Activated CD4-positive, alpha-beta memory T cell treated with anti-CD3 and anti-CD28 coated beads, Interleukin-2, amount 10 ng/mL, durations not matched to agents 7 days and 5 days (primary cell): ENCODE data around the gene GLRX. TPM values are rescaled to one million over a fixed set of nuclear protein-coding genes. Genes with fewer than 3 reads are reported as not detected.

ENCODE experiments used
- CTCF ChIA-PET: fragments of 350-600 bp; sonication (Branson Sonifier 250); formaldehyde crosslinking; loops from one replicate; lab custom pipeline; 2021; ENCODE audit warnings: antibody characterized with exemption, inconsistent platforms; lab: Charles Lee
- POLR2A ChIA-PET: fragments of 350-600 bp; sonication (Branson Sonifier 250); formaldehyde crosslinking; loops from one replicate; lab custom pipeline; 2021; ENCODE audit warnings: antibody characterized with exemption; lab: Charles Lee
- DNase-seq: peaks from one replicate; pipeline ENCODE4 v3.0.0-alpha.2; 2020
- H3K27ac Mint-ChIP-seq: one replicate; pipeline ENCODE4 v1.8.0; 2021; ENCODE audit warnings: mild to moderate bottlenecking, mixed read lengths
- H3K27me3 Mint-ChIP-seq: one replicate; pipeline ENCODE4 v1.8.0; 2021; ENCODE audit warnings: mixed read lengths
- H3K36me3 Mint-ChIP-seq: one replicate; pipeline ENCODE4 v1.8.0; 2021; ENCODE audit warnings: low read depth, mixed read lengths
- H3K4me1 Mint-ChIP-seq: one replicate; pipeline ENCODE4 v1.8.0; 2021; ENCODE audit warnings: mixed read lengths
- H3K4me3 Mint-ChIP-seq: one replicate; pipeline ENCODE4 v1.8.0; 2021; ENCODE audit warnings: mild to moderate bottlenecking, mixed read lengths
- H3K9me3 Mint-ChIP-seq: one replicate; pipeline ENCODE4 v1.8.0; 2021; ENCODE audit warnings: mixed read lengths
- total RNA-seq, 2 experiments: library from RNA; stranded (reverse); gene quantifications; one replicate each; pipeline ENCODE4 v1.2.3, GENCODE V29; 2021

The GLRX gene
- total RNA-seq, 2 experiments from 2014 or later: 71.6 to 72.5 TPM

DNA sequence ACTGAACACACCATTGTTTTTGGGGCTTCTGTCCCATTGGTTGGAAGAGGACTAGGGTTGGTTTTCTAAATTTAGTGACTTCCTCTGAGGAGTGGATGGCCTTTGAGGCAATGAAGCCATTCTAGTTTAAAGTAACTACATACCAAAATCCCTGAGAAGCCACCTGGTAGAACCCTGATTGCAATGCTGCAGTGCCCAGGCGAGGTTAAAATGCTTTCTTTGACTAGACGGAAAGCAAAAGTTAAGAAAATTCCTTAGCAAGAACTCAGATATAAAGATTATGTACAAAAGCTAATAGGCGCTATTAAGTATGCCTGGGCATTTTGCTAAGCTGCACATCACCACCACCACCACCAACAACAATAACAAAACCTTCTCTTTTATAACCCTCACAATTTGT, 20.6 kb downstream of the GLRX start:
- Mint-ChIP-seq H3K4me1 (peaks cover 2% of the 10 kb centered on the region), H3K9me3 (peaks cover 2% of the 10 kb centered on the region), H3K4me3 (no peak overlapping the region), H3K27me3 (no peaks in the 10 kb centered on the region), H3K27ac (no peak overlapping the region), H3K36me3 (peaks cover 13% of the 10 kb centered on the region)
- POLR2A ChIA-PET: interaction anchor here (0.6 kb wide), 1 partner anchor 17 kb away, joined by 4 read pairs; no protein-coding TSS in a partner anchor
- DNase-seq: no peak
- CTCF ChIA-PET: interaction anchor here (1.2 kb wide), 1 partner anchor 21 kb away, joined by 4 read pairs; no protein-coding TSS in a partner anchor

DNA sequence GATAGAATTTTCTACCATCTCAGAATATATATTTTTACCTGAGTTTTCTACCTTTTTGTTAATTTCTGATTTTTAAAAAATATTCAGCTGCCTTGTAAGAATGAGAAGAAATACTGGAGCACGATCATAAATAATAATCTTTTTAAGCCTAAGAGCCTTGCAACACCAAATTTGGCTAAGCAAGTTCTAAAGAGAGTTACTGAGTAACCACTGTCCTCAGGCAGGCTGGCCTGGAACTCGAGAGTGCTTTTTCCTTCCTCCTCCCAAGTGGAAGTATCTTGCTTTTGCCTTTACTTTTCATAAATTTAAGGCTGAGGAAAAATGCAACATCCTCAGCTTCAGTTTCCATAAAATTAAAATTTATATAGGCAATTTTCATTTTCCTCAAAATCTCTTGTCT, 21.0 kb downstream of the GLRX start:
- ChIA-PET CTCF (interaction anchor here (1.2 kb wide), 1 partner anchor 20 kb away, joined by 4 read pairs; no protein-coding TSS in a partner anchor), POLR2A (interaction anchor here (0.6 kb wide), 1 partner anchor 17 kb away, joined by 4 read pairs; no protein-coding TSS in a partner anchor)
- H3K27me3 Mint-ChIP-seq: no peaks in the 10 kb centered on the region
- H3K4me1 Mint-ChIP-seq: peaks cover 2% of the 10 kb centered on the region
- H3K9me3 Mint-ChIP-seq: peaks cover 2% of the 10 kb centered on the region
- no peak overlapping the region for H3K4me3 Mint-ChIP-seq
- no peak for DNase-seq
- H3K36me3 Mint-ChIP-seq: peaks cover 13% of the 10 kb centered on the region
- no peak overlapping the region for H3K27ac Mint-ChIP-seq

DNA sequence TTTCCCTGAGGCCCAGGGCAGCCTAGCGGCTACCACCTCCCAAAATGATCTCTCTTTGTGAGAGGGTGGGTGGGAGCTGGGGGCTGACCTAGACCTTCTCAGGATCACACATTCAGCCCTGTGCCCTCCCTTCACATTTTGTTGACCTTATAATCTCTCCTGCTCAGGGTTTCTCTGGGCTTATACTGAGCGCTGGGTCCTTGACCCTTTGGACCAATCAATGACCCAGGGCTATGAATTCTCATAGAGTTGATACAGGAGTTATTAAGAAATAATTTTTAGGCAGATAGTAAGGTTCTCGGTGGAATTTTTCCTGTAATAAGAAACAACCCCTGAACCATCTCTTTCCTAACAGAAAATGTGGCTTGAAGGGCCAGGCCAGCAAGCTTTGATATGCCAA, 22.0 kb downstream of the GLRX start:
- CTCF ChIA-PET: interaction anchor here (1.6 kb wide), 1 partner anchor 19 kb away, joined by 5 read pairs; no protein-coding TSS in a partner anchor
- H3K27me3 Mint-ChIP-seq: no peaks in the 10 kb centered on the region
- H3K4me1 Mint-ChIP-seq: peaks cover 2% of the 10 kb centered on the region
- POLR2A ChIA-PET: no interaction called here
- peaks cover 13% of the 10 kb centered on the region for H3K36me3 Mint-ChIP-seq
- H3K4me3 Mint-ChIP-seq: no peak overlapping the region
- peaks cover 2% of the 10 kb centered on the region for H3K9me3 Mint-ChIP-seq
- DNase-seq: no peak
- H3K27ac Mint-ChIP-seq: no peak overlapping the region

DNA sequence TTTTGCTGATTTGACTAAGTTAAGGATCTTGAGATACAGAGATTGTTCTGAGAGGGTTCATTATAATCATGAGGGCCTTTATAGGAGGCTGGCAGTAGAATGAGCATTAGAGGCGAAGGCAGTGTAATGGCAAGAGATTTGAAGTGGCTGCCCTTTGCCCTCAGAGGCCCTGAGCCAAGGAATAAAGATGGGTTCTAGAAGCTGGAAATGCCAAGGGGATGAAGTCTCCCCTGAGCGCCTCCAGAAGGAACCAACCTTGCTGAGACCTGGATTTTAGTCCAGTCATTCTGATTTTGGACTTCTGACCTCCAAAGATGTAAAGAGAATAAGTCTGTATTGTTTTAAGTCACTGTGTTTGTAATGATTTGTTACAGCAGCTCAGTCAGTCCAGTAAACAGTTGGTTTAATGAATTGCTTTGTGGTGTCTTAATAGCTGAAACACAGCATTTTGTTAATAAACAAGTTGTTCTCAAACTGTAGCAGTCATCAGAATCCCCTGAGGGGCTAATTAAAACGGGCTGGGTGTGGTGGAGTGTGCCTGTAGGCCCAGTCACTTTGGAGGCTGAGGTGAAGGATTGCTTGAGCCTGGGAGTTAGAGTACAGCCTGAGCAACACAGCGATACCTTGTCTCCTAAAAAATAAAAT, 23.2 kb downstream of the GLRX start:
- Mint-ChIP-seq H3K36me3 (peaks cover 10% of the 10 kb centered on the region), H3K27me3 (no peaks in the 10 kb centered on the region), H3K4me1 (peaks cover 2% of the 10 kb centered on the region), H3K4me3 (no peak overlapping the region), H3K27ac (no peak overlapping the region), H3K9me3 (no peaks in the 10 kb centered on the region)
- POLR2A ChIA-PET: no interaction called here
- CTCF ChIA-PET: interaction anchor here (1.0 to 1.6 kb wide), 2 partner anchors 18 kb away, joined by 4 to 5 read pairs; no protein-coding TSS in a partner anchor
- DNase-seq: no peak

DNA sequence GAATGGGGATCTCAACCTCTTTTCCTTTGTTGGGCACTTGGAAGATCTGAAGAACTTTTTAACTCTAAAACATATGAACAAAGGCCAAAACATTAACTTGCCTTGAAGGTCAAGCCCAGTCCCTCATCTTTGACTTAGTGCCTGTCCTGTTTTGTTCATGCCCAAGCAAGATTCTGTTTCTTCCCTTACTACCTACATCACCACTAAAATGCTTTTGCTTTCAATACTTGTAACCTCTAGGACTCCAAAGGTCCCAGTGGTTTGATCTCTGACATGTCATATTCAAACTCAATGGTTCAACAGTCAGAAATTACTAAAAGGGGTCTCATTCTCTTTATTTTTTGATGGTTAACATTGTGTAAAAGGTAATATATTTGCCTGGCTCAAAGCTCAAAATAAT, 24.0 kb downstream of the GLRX start:
- Mint-ChIP-seq H3K27me3 (no peaks in the 10 kb centered on the region), H3K36me3 (peaks cover 10% of the 10 kb centered on the region), H3K27ac (no peak overlapping the region), H3K4me3 (no peak overlapping the region), H3K9me3 (no peaks in the 10 kb centered on the region), H3K4me1 (peaks cover 2% of the 10 kb centered on the region)
- DNase-seq: no peak
- ChIA-PET POLR2A (no interaction called here), CTCF (interaction anchor here (1.0 kb wide), 1 partner anchor 17 kb away, joined by 4 read pairs; no protein-coding TSS in a partner anchor)

DNA sequence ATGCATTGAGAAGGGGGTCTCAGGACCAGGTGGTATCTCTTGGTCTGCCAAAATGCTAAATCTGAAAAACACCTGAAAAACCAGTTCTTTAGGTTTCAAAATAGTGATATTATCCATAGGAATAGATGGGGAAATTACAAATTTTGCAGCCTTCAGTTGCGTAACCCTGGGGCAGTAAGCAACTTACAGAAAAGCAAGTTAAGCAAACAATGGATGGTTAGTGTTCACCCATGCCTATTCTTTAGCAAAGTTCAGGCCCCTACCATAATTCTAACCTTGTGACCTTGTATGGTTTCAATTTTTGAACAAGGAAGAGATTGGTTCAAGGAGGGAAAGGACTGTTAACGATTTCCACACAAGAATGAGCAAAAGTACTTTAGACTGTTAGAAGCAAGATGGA, 24.5 kb downstream of the GLRX start:
- ChIA-PET CTCF (interaction anchor here (1.5 kb wide), 1 partner anchor 17 kb away, joined by 4 read pairs; no protein-coding TSS in a partner anchor), POLR2A (no interaction called here)
- peaks cover 10% of the 10 kb centered on the region for H3K36me3 Mint-ChIP-seq
- H3K9me3 Mint-ChIP-seq: no peaks in the 10 kb centered on the region
- H3K4me1 Mint-ChIP-seq: peaks cover 2% of the 10 kb centered on the region
- H3K27ac Mint-ChIP-seq: no peak overlapping the region
- H3K27me3 Mint-ChIP-seq: no peaks in the 10 kb centered on the region
- H3K4me3 Mint-ChIP-seq: no peak overlapping the region
- no peak for DNase-seq

DNA sequence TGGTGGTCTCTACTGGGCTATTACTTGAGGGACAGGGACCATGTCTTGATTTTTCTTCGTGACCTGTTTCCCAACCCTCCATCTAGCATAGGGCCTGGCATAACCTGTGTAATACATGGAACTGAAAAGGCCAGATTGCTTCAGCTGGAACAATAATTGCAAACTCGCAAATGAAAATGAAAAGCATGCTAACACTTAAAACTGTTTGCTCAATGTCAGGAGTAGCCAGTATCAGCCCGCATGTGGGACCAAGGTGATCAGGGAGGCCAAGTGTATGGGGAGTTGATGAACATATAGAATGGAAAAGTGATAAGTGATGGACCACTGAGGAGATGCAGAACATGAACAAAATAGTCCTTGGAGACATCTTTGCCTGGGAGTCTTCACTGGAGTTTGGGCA, 25.2 kb downstream of the GLRX start:
- Mint-ChIP-seq H3K4me3 (no peak overlapping the region), H3K9me3 (no peaks in the 10 kb centered on the region), H3K4me1 (peaks cover 2% of the 10 kb centered on the region), H3K36me3 (peaks cover 4% of the 10 kb centered on the region), H3K27ac (no peak overlapping the region), H3K27me3 (no peaks in the 10 kb centered on the region)
- ChIA-PET CTCF (interaction anchor here (1.5 kb wide), 1 partner anchor 16 kb away, joined by 4 read pairs; no protein-coding TSS in a partner anchor), POLR2A (no interaction called here)
- no peak for DNase-seq

DNA sequence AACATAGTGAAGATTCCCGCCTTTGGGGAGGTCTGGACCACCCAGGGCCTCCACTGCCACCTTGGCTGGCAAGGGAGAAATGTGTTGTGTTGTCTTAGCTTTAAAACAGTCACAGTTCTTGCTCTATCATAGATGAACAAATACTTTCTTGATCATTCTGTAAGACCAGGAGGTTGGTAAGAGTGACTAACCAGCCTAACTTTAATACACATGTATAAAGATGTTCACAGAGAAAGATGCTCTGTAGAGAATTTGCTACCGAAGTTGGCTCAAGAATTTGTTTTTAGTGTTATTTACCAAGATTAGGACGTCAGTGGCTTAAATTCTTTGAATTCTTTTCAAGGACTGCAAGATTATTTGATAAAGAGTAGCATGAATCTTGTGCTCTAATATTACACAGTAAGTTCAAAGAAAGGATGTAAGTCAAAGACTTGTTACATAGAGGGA, 28.4 kb downstream of the GLRX start:
- CTCF ChIA-PET: interaction anchor here (4.9 kb wide), 1 partner anchor 13 kb away, joined by 37 read pairs; no protein-coding TSS in a partner anchor
- Mint-ChIP-seq H3K4me3 (no peak overlapping the region), H3K36me3 (peaks cover 4% of the 10 kb centered on the region), H3K4me1 (peaks cover 2% of the 10 kb centered on the region), H3K27me3 (no peaks in the 10 kb centered on the region), H3K9me3 (no peaks in the 10 kb centered on the region), H3K27ac (no peak overlapping the region)
- POLR2A ChIA-PET: no interaction called here
- no peak for DNase-seq

DNA sequence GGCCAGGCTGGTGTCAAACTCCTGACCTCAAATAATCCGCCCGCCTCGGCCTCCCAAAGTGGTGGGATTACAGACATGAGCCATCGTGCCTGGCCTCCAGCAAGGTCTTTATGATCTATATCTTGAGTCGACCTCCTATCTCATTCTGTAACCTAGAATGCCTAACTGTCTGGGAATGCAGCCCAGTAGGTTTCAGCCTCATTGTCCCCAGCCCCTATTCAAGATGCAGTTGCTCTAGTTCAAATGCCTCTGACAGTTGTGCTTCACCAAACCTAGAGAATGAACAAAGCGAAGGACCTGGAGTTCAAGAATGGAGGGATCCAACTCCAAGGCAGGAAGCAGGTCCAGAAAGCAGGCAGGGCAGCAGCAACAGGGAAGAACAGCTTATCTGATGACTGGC, 30.8 kb downstream of the GLRX start:
- H3K27me3 Mint-ChIP-seq: no peaks in the 10 kb centered on the region
- no peak overlapping the region for H3K27ac Mint-ChIP-seq
- no peak for DNase-seq
- CTCF ChIA-PET: interaction anchor here (1.2 to 4.9 kb wide), 4 partner anchors 11 to 55 kb away, joined by 5 to 37 read pairs (median 6); partner anchors contain the start of gene GLRX
- POLR2A ChIA-PET: no interaction called here
- H3K4me3 Mint-ChIP-seq: no peak overlapping the region
- H3K4me1 Mint-ChIP-seq: no peaks in the 10 kb centered on the region
- no peaks in the 10 kb centered on the region for H3K9me3 Mint-ChIP-seq
- H3K36me3 Mint-ChIP-seq: no peaks in the 10 kb centered on the region

DNA sequence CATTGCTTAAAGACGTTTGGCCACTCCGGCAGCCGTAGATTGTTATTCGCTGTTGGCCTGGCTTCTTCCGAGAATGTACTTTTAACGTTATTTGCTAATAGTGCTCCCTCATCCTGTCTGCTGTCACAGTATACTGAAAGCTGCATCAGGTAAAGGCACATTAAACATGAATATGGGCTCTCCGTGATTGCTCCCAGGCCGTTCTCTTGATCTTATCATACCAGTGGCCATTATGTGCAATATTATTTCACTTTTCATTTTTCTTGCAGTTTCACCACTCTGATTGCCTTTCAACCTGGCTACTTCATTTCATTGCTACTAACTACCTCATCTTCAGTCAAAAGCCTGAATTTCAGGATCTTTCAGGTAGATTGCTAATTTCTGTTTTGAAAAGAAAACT, 34.0 kb downstream of the GLRX start:
- POLR2A ChIA-PET: no interaction called here
- DNase-seq: no peak
- Mint-ChIP-seq H3K4me1 (no peaks in the 10 kb centered on the region), H3K27ac (no peak overlapping the region), H3K4me3 (no peak overlapping the region), H3K27me3 (no peaks in the 10 kb centered on the region), H3K36me3 (no peaks in the 10 kb centered on the region), H3K9me3 (no peaks in the 10 kb centered on the region)
- CTCF ChIA-PET: interaction anchor here (1.1 to 1.2 kb wide), 2 partner anchors 9 to 20 kb away, joined by 3 to 5 read pairs; no protein-coding TSS in a partner anchor

DNA sequence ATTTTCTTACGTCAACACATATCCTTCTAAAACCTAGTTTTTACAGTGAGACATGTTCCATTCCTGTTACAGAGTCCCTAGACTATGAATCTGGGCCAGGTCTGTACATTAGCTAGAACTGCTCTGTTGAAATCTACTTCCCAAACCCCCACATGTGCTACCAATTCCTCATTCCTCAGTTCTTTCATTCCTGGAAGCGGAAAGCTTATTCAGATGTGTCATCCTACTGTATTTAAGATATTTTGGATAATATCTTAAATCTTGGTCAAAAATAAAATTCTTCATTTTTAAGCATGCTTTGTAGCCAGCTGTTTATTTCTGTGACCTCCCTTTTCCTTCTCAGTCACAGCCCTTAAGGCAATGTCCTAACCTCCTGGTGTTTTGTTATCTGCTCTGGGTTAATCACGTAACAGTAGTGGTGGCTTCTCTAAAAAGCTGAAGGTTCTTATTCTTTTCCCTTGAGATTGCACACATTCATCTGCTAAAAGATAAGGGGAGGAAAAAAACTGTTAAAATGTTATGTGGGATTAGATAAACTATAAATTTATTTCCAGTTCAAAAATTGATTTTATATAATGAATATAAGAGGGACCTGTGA, 35.6 kb downstream of the GLRX start:
- no peaks in the 10 kb centered on the region for H3K4me1 Mint-ChIP-seq
- ChIA-PET CTCF (interaction anchor here (0.6 to 9.8 kb wide), 3 partner anchors 35 to 72 kb away, joined by 3 to 354 read pairs (median 4); no protein-coding TSS in a partner anchor), POLR2A (no interaction called here)
- no peaks in the 10 kb centered on the region for H3K27me3 Mint-ChIP-seq
- H3K36me3 Mint-ChIP-seq: no peaks in the 10 kb centered on the region
- no peaks in the 10 kb centered on the region for H3K9me3 Mint-ChIP-seq
- no peak for DNase-seq
- H3K27ac Mint-ChIP-seq: no peak overlapping the region
- no peak overlapping the region for H3K4me3 Mint-ChIP-seq

DNA sequence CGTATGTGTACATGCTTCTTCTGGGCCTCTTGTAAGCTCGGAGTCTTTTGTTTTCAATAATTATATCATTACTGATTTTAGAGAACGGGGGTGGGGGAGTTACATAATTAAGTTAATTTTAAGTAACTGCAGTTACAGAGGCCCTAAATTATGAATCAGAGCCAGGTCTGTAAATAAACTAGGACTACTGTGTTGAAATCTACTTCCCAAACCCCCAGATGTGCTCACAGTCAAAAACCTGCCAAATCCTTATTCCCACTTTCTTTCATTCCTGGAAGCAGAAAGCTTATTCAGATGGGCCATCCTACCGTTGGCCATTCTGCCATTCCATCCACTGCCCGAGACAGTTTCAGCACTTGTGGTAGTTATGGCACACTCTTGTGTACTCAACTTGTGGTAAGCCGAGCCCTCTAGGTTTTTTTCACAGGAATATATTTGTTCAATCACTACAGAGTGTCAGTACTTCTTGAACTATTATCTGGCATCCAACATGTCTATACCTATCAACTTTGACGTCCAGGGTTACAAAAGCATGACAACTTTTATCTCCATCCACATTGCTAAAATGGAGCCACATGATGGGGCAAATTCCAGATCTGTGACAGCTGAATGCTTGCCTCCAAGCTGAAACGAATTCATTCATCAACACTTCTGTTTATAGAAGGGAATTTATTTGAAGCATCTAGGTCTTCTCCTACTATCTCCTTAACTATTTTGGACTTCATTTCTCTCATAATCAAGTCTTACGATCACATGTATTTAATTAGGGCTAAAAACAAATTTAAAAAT, 37.8 kb downstream of the GLRX start:
- no peak overlapping the region for H3K27ac Mint-ChIP-seq
- no peaks in the 10 kb centered on the region for H3K9me3 Mint-ChIP-seq
- DNase-seq: no peak
- CTCF ChIA-PET: interaction anchor here (0.9 to 9.8 kb wide), 6 partner anchors 23 to 143 kb away, joined by 3 to 354 read pairs (median 6); no protein-coding TSS in a partner anchor
- no peak overlapping the region for H3K4me3 Mint-ChIP-seq
- no peaks in the 10 kb centered on the region for H3K36me3 Mint-ChIP-seq
- peaks cover 14% of the 10 kb centered on the region for H3K4me1 Mint-ChIP-seq
- POLR2A ChIA-PET: interaction anchor here (0.7 to 0.9 kb wide), 2 partner anchors 25 to 112 kb away, joined by 3 to 4 read pairs; no protein-coding TSS in a partner anchor
- H3K27me3 Mint-ChIP-seq: no peaks in the 10 kb centered on the region
